C1 segment of cervical spinal cord (tissue), 14 donors: ENCODE data around the gene GTF2A1L.
A peak's percentile ranks its signal among the peaks of the same experiment; 100 is the strongest.
"Not testable (repeated sequence)": the region's sequence is repeated elsewhere in the genome, so short reads cannot be mapped to it uniquely, and the experiment has no call there.

Source experiments
- DNase-seq, 14 donors: peaks; one replicate each; lab custom pipeline; 2025; lab: John Stamatoyannopoulos, UW

The GTF2A1L gene

DNA sequence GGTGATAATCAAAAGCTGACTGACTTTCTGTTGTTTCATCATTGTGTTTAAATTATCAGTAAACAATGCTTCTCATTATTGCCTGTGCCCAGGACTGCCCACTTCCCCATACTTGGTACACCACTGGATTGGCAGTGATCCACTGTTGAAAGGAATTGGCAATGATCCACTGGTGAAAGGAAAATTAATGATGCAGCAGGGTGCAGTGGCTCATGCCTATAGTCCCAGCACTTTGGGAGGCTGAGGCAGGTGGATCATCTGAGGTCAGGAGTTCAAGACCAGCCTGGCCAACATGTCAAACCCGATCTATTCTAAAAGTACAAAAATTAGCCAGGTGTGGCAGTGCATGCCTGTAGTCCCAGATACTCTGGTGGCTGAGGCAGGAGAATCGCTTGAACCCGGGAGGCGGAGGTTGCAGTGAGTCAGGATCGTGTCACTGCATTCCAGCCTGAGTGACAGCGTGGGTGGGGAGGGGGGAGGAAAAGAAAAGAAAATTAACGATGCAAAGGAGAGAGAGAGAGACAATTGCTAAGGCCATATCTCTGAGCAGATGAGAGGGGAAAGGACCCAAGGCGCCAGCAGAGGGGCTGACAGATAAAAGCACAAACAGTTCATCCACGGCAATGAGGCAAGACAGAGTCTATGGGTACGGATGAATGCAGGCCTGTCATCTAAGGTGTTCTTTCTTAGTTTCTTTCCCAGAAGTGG lies 10.2 kb upstream of the GTF2A1L start:
- DNase-seq = peak in 3 of 14 donors; percentile 13 to 39 (median 23)

DNA sequence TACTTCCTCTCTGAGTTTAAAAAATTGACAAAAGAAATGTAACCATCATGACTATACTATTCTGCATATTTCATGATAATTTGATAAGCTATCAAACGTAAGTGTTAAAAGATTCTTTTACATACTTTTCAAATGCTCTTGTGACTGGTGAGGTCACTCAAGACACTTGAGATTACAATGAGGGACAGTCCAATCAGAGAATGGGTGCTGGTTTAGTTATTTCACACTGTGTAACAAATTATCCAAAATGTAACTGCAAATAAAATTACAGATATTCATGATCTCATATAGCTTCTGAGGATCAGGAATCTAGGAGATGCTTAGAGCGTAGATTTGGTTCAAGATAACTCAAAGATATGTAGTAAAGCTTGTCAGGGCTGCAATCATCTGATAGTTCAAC lies 4.4 kb upstream of the GTF2A1L start:
- DNase-seq = no peak

DNA sequence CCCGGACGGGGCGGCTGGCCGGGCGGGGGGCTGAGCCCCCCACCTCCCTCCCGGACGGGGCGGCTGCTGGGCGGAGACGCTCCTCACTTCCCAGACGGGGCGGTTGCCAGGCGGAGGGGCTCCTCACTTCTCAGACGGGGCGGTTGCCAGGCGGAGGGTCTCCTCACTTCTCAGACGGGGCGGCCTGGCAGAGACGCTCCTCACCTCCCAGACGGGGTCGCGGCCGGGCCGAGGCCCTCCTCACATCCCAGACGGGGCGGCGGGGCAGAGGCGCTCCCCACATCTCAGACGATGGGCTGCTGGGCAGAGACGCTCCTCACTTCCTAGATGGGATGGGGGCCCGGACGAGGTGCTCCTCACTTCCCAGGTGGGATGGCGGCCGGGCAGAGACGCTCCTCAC lies 3.1 kb upstream of the GTF2A1L start:
- not testable (repeated sequence) for DNase-seq

GRCh38 chr2:48619526-48619925 lies 1.9 kb downstream of the GTF2A1L start:
- DNase-seq = no peak

DNA sequence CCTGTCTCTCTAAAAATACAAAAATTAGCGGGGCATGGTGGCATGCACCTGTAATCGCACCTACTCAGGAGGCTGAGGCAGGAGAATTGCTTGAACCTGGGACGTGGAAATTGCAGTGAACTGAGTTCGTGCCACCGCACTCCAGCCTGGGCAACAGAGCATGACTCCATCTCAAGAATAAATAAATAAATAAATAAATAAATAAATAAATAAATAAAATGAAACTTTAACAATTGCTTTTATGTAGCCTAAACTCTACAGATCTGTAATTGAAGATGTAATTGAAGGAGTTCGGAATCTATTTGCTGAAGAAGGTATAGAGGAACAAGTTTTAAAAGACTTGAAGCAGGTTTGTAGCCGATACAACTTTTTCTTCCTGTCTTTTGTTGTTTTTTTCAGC lies 2.9 kb downstream of the GTF2A1L start:
- DNase-seq = no peak

- DNase-seq = not testable (repeated sequence)
These were observed 5.0 kb downstream of the GTF2A1L start for GRCh38 chr2:48622691-48623090.

DNA sequence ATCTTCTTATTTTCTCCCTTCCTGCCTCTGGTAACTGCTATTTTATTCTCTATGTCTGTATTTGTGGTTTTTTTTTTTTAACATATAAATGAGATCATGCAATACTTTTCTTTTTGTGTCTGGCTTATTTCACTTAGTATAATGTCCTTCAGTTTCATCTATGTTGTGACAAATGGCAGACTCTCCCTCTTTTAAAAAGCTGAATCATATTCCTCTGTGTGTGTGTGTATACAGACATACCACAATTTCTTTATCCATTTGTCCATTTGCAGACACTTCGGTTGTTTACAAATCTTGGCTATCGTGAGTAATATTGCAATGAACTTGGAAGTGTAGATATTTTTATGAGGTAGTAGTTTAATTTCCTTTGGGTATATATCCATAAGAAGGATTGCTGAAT lies 7.0 kb downstream of the GTF2A1L start:
- no peak for DNase-seq

DNA sequence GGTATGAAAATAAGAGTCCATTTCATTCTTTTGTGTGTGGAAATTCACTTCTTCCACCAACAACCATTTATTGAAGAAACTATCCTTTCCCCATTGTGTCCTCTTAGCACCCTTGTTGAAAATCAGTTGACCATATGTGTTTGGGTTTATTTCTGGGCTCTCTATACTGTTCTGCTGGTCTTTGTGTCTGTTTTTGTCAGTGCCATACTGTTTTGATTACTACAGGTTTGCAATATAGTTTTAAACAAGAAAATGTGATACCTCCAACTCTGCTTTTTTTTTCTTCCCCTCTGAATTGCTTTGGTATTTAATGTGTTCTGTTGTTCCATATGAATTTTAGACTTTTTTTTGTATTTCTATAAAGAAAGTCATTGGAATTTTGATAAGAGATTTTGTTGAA lies 8.4 kb downstream of the GTF2A1L start:
- no peak for DNase-seq

DNA sequence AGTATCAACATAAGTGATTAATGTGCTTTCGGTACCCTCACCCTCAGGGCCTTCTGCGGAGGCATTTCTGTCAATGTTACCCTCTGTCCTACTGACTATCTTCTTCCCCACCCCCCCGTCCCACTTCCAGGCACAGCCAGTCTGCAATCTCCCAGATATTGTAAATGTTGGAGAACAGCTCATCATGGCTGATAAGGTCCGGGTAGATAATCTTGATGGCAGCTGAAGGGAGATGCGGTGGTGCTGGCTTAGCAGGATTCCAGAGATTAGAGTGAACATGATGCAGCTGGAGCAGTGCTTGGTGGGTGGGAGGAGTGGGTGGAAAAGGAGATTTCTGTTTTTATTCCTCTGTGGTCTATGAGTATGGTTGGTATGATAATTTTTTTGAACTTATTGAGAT lies 15.5 kb downstream of the GTF2A1L start:
- DNase-seq = no peak

DNA sequence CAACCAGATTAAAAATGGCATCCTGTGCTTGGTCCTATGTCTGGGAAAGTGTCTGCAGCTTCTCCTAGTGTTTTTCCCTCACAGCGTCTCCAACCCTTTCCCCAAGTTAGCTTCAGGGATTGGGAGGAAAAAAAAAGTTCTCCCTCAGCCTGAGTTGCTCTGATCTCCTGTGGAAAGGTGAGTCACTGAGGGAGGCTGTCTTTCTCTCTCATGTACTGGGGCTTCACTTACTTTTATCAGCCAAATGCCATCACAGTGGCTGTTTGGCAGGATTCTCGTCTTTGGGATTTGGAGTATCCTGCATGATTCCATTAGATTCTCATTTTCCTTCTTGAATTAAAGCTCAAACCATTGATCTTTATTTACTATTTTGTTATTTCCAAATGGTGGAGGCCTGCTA lies 18.1 kb downstream of the GTF2A1L start:
- DNase-seq = no peak

- DNase-seq = no peak
These were observed 20.6 kb downstream of the GTF2A1L start for GRCh38 chr2:48638261-48638660.

DNA sequence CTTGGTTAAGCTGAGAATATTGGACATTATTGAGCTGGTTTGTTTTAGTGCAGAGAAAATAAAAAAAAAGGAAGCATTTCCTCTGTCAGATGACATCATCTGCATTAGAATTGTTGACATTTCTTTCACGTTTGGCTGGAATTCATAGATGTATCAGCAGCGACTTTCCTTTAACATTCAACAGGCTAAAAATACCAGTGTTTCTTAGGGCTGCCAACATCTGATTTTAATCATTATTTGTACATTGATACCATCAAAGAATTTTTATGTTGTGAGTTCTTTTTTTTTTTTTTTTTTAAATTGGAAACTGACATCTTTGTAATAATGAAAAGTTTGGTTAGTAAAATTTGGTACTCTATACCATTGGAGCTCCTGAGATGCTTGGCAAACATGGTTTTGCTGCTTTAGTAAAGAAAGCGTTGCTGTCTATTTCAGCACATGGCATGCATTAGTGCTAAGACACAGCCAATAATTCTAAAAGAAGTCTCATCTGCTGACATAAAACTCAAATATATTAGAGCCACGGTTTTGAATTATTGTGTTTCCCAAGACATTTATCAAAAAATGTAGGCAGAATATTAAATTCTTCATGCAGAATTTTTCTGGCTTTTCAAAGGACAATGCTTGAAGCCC lies 33.6 kb downstream of the GTF2A1L start:
- no peak for DNase-seq

DNA sequence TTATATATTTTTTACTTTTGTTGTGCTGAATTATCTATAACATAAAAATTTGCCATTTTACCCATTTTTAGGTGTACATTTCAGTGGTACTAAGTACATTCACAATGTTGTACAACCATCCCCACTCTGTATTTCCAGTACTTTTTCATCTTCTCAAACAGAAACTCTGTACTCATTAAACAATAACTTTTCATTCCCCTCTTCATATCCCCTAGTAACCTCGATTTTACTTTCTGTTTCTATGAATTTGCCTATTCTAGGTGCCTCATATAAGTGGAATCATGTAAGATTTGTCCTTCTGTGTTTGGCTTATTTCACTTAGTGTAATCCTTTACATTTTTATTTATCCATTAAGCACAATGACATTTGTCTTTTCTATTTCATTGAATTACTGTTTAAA lies 51.3 kb downstream of the GTF2A1L start:
- DNase-seq = no peak

GRCh38 chr2:48673581-48673980 lies 55.9 kb downstream of the GTF2A1L start:
- DNase-seq = no peak

DNA sequence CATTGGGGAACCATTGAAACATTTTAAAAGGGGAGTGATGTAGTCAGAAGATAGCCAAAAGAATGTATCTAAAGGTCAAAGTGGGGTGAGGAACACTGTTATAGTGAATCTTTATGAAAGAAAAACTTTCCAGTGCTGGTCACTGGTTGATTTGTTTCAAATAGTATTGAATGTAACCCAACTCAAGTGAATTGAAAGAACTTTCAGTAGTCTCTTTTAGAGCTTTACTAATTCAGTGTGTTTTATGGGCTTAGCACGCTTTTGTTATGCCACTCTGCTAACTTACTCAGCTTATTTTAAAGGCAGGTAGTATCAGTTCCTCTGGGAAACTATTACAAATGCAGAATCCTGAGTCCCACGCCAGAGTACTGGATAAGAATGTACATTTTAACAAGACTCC lies 57.3 kb downstream of the GTF2A1L start:
- DNase-seq = no peak

DNA sequence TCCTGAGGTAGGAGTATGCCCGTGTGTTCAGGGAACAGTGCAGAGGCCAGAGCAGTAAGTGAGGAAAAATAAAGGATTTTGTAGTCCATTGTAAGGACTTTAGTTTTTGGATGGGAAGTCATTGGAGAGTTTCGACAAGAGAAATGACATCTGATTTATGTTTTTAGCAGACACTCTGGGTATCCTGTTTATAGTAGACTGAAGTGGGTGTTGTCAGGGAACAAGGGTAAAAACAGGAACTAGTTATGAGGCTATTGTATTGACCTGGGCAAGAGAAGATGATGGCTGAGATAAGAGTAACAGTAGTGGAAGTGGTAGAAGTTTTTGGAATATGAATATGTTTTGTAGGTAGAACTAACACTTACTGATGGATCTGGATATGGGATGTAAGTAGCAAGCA lies 59.8 kb downstream of the GTF2A1L start:
- no peak for DNase-seq

DNA sequence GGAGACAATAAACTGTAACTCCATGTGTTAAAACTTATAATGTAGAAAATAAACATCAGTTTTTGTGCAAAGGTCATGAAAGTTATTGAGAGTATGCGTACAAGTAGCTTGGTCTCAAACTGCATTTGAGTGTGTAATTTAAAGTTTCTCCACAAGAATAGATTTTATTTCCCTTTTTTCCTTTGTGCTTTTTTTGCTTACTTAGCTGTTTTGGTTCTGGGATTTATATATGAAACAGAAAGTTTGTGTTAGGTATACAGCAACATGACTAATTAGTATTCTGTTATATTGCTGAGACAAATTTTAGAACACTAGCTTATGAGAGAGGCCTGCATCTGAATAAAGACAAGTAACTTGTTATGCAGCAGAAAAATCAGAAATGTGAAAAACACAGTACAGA lies 67.5 kb downstream of the GTF2A1L start:
- no peak for DNase-seq

GRCh38 chr2:48691935-48692691 lies 74.5 kb downstream of the GTF2A1L start:
- DNase-seq = no peak

DNA sequence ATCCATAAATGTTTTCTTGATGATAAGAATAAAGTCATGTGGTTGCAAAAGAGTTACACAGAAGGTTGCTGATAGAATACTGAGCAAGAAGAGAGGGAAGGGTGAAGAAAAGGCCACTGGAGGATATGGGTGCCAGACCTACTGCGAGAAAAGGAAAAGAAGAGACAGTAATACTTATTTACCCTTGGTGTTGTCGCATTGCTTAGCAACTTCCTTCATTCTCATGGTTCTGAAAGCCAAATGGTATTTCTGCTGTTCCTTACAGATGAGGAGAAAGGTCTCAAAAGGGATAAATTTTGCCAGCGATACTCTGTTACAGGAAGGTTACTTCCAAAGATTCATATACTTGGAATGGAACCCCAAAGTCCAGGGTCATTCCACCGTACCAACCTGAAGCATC lies 75.4 kb downstream of the GTF2A1L start:
- no peak for DNase-seq

DNA sequence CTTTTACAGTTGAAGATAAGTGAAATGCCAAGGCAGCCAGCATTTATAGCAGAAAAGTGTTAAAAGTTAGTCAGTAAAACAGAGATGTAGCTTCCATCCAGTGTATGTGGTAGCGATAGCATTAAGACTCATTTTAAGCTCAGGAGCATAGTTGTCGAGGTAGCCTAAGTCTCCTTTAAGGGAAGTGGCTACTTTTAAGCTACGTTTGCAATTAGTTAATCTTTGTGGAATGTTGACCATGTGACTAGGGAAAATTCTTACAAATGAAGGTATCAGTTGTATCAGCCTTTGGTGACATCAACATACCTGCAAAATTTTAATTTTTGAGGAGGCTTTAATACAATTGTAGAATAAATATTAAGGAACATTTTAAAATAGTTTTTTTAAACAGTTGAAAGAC lies 76.0 kb downstream of the GTF2A1L start:
- DNase-seq = no peak

DNA sequence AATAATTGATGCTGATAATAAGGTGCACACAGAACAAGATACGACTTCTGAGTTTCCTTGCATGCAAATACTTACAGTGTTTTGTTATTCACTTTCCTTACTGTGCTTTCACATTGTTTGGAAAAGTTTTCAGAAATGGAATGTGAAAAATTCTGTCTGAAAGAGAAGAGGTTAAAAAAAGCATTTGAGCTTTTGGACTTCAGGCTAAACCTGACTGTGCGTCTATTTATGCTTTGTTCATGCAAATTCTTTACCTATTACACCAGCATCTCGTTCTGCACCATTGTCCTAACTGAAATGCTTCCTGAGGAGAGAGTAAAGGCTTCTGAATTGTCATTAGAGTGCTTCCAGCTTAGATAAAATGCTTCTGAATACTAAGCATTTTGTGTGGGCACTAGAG lies 76.5 kb downstream of the GTF2A1L start:
- DNase-seq = no peak

DNA sequence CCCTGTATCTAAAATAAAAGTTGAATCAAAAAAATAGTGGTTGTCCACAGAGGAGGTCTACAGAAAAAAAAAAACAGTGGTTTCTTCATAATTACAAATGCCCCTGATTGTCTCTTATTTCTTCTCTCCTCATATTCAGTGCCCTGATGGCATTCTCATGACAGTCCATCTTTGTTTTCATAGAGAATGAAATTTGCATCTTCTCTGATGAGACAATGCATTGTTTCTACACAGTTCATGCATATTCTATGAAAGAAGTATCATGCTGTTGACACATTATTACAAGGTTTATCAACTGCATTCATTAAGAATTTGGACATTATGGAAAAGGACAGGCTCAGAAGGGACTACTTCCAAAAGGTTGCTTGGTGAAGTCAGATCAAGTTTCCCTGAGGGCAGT lies 78.3 kb downstream of the GTF2A1L start:
- no peak for DNase-seq

DNA sequence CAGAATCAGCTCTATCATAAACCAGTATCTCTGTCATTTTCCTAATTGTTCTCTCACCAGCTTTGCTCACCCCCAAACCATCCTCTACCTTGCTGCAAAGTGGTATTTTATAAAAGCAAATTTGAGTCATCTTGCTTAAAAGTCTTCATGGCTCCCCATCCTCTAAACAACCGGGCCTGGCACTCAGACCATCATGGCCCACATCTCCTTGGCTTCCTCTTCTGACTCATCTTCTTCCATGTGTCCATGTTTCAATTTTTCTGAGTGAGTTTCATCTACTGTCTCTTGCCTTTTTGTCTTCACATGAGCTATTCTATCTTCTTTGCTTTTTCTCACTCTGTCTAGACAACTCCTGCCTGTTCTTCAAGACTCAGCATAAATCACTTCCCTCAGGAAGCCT lies 79.2 kb downstream of the GTF2A1L start:
- DNase-seq = no peak
